Progenitor cell of endocrine pancreas (in vitro differentiated cells): ENCODE data around the gene DPP9. TPM values are rescaled to one million over a fixed set of nuclear protein-coding genes. Genes with fewer than 3 reads are reported as not detected.

Experiments used
- DNase-seq: peaks from one replicate; pipeline ENCODE4 v3.0.0; 2021; ENCODE audit warnings: low spot score; ENCODE audit not compliant: unreplicated experiment
- H3K27ac Mint-ChIP-seq: 2 replicates; pipeline ENCODE4 v1.8.0; 2021; ENCODE audit warnings: mild to moderate bottlenecking, moderate library complexity, mixed read lengths
- H3K27me3 Mint-ChIP-seq: 2 replicates; pipeline ENCODE4 v1.8.0; 2021; ENCODE audit warnings: mixed read lengths
- H3K36me3 Mint-ChIP-seq: 2 replicates; pipeline ENCODE4 v1.8.0; 2022; ENCODE audit warnings: mixed read lengths; ENCODE audit not compliant: insufficient read depth
- H3K4me1 Mint-ChIP-seq: 2 replicates; pipeline ENCODE4 v1.8.0; 2021; ENCODE audit warnings: low read depth, mixed read lengths
- H3K4me3 Mint-ChIP-seq: 2 replicates; pipeline ENCODE4 v1.8.0; 2021; ENCODE audit warnings: low read depth, mild to moderate bottlenecking, moderate library complexity, mixed read lengths
- H3K9me3 Mint-ChIP-seq: 2 replicates; pipeline ENCODE4 v1.8.0; 2021; ENCODE audit warnings: low read depth, mixed read lengths
- total RNA-seq: library from RNA; stranded (reverse); gene quantifications from 2 replicates; pipeline ENCODE4 v1.2.1, GENCODE V29; 2021
- TF ChIP-seq, protein P1 (sequence below): fragments of 200-600 bp; sonication (generic); IDR thresholded peaks from one replicate; pipeline ENCODE4 v1.5.0; 2021; ENCODE audit warnings: antibody characterized with exemption, mild to moderate bottlenecking; ENCODE audit not compliant: unreplicated experiment

The DPP9 gene
- total RNA-seq, 1 donor from 2014 or later = 50.3 TPM

DNA sequence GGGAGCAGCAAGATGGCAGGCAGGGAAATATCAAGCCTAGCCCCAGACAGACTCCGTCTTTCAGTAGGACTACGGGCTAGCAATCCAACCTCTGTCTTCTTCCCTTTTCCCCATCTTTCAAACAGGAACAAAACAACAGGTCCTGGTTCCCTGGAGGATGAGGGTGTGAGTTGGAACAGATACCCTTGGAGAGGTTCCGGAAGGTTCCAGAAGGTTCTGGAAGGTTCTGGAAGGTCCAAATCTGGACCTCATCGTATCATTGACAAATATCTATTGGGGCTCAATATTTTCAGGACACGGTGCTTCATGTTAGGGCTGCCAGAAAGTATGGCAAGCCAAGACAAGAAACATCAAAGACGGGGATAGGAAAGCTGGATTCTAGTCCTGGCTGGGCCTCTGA, 39.4 kb upstream of the DPP9 start:
- no peak overlapping the region for H3K4me3 Mint-ChIP-seq
- H3K9me3 Mint-ChIP-seq = no peaks in the 10 kb centered on the region
- H3K36me3 Mint-ChIP-seq = no peaks in the 10 kb centered on the region
- no peak overlapping the region for H3K27ac Mint-ChIP-seq
- H3K27me3 Mint-ChIP-seq = peaks cover 3% of the 10 kb centered on the region
- no peak for DNase-seq
- TF ChIP-seq, protein P1, sequence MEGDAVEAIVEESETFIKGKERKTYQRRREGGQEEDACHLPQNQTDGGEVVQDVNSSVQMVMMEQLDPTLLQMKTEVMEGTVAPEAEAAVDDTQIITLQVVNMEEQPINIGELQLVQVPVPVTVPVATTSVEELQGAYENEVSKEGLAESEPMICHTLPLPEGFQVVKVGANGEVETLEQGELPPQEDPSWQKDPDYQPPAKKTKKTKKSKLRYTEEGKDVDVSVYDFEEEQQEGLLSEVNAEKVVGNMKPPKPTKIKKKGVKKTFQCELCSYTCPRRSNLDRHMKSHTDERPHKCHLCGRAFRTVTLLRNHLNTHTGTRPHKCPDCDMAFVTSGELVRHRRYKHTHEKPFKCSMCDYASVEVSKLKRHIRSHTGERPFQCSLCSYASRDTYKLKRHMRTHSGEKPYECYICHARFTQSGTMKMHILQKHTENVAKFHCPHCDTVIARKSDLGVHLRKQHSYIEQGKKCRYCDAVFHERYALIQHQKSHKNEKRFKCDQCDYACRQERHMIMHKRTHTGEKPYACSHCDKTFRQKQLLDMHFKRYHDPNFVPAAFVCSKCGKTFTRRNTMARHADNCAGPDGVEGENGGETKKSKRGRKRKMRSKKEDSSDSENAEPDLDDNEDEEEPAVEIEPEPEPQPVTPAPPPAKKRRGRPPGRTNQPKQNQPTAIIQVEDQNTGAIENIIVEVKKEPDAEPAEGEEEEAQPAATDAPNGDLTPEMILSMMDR = no peak
- peaks cover 11% of the 10 kb centered on the region for H3K4me1 Mint-ChIP-seq

DNA sequence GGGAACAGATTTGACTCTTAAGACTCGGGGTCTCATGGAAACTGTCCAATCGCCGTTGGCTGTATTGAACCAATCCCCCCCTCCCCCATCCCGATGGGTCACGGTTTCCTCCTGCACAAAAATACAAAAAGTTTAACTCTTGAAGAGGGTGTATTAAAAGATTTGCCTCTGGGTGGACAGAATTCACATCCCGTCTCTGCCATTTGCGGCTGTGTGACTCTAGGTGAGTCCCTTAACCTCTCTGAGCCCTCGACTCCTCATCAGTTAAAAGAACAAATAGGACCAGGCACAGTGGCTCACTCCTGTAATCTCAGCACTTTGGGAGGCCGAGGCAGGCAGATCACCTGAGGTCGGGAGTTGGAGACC, 36.6 kb upstream of the DPP9 start:
- TF ChIP-seq, protein P1 = no peak
- H3K27me3 Mint-ChIP-seq = no peaks in the 10 kb centered on the region
- H3K27ac Mint-ChIP-seq = peak overlapping the region; percentile 80

DNA sequence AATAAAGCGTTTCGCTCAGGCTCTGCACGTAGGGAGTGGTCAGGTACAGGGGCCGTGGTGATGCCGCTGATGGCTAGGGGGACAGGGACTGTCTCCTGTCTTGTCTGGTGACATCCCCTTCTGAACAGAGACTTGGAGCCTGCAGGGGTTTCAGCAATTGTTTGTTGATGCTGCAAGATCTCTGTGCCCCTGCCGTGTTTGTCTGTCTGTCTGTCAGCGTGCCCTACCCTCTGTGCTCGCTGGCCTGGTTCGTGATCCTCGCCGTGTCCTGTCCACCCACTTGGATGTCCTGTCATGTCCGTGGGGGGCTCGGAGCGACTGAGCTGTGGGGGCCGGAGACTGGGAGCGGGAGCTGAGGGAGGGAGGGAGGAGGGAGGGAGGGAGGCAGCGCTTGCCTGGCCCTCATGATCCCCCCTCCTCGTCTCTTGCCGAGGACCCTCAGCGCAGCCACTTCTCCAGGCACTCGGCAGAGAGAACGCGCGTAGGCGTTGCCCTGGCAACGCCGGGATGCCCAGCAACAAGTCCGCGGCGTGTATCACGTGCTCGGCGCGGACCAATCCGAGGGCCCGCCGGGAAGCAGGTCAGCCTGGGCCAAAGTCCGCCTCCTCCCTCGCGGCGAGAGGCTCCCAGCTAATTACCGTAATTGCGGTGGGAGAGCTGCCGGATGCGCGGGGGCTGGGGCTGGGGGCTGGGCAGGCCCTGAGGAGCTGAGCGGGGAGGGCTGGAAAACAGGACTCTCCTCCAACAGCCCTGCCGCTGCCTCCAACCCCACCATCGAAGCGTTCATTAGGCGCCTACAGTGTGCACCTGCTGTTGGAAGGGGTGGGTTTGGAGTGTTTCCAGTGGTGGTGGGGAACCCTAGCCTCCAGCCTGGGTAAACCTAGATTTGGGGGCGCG, 36.0 kb upstream of the DPP9 start:
- TF ChIP-seq, protein P1 = no peak
- Mint-ChIP-seq H3K9me3 (no peaks in the 10 kb centered on the region), H3K4me3 (peak overlapping the region; percentile 65), H3K36me3 (no peaks in the 10 kb centered on the region), H3K27me3 (no peaks in the 10 kb centered on the region), H3K27ac (no peak overlapping the region), H3K4me1 (peaks cover 11% of the 10 kb centered on the region)
- DNase-seq = peak; percentile 93

More for the DNA sequence above, 36.6 kb upstream of the DPP9 start:
- DNase-seq = no peak
- Mint-ChIP-seq H3K36me3 (no peaks in the 10 kb centered on the region), H3K9me3 (no peaks in the 10 kb centered on the region), H3K4me3 (peak overlapping the region; percentile 53), H3K4me1 (peaks cover 11% of the 10 kb centered on the region)

DNA sequence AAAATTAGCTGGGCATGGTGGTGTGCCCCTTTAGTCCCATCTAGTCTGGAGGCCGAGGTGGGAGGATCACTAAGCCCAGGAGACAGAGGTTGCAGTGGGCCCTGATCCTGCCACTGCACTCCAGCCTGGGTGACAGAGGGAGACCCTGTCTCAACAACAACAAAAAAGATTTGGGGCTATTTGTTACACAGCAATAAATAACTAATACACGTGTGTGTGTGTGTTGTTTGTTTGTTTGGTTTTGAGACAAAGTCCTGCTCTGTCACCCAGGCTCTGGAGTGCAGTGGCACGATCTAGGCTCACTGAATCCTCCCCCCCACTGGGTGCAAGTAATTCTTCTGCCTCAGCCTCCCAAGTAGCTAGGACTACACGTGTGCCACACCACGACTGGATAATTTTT, 35.0 kb upstream of the DPP9 start:
- Mint-ChIP-seq H3K4me3 (no peak overlapping the region), H3K36me3 (no peaks in the 10 kb centered on the region), H3K9me3 (no peaks in the 10 kb centered on the region), H3K27ac (no peak overlapping the region), H3K27me3 (no peaks in the 10 kb centered on the region), H3K4me1 (peaks cover 10% of the 10 kb centered on the region)
- TF ChIP-seq, protein P1 = no peak
- no peak for DNase-seq

DNA sequence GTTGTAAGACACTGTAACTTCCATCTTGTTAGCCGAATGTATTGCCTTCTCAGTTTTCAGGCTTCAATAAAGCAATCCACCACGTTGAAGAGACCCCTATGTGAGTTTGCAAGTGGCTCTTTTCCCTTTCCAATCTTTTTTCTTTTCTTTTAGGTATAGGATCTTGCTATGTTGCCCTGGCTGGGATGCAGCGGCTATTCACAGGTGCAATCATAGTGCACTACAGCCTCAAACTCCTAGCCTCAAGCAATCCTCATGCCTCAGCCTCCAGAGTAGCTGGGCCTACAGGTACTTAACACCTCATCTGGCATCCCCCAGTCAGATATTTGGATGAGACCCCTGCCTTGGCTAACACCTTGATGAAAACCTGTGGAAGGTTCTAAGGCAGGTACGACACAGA, 34.4 kb upstream of the DPP9 start:
- TF ChIP-seq, protein P1 = no peak
- Mint-ChIP-seq H3K4me1 (peaks cover 10% of the 10 kb centered on the region), H3K27me3 (no peaks in the 10 kb centered on the region), H3K9me3 (no peaks in the 10 kb centered on the region), H3K27ac (no peak overlapping the region), H3K36me3 (no peaks in the 10 kb centered on the region), H3K4me3 (no peak overlapping the region)
- DNase-seq = no peak
